ENCODE data around the gene STAT4. TPM values are rescaled to one million over a fixed set of nuclear protein-coding genes. Genes with fewer than 3 reads are reported as not detected.

STAT4 gene
- 0.89 and 8.2 TPM in 2 replicates for total RNA-seq (2014; rRNA removed; shearing (Covaris generic))

GRCh38 chr2:191150600-191151330, at the start of gene STAT4:
TSS of gene STAT4 (minus strand) at chr2:191150994. CDS start at chr2:191148203, 2,791 bp downstream.
- H3K27ac ChIP-seq: no peak within 1 kb of the TSS
- peaks cover 9% of the 10 kb centered on the region; the same call in 1 of the 2 replicates for H3K27me3 ChIP-seq (replicated peaks)
- H3K4me3 ChIP-seq: peak within 1 kb of the TSS; percentile 29
- DNase-seq (ENCODE audit: low read depth in 1 of 2, low spot score in 2 of 2): no peak
- no peaks in the 10 kb centered on the region for H3K9me3 ChIP-seq (replicated peaks)
- H3K36me3 ChIP-seq: no peaks in the 10 kb centered on the region
- no peaks in the 10 kb centered on the region for H3K4me1 ChIP-seq (replicated peaks)

- H3K9me3 ChIP-seq (replicated peaks): no peaks in the 10 kb centered on the region
- no peaks in the 10 kb centered on the region for H3K27me3 ChIP-seq (replicated peaks)
- H3K4me1 ChIP-seq (replicated peaks): peaks cover 16% of the 10 kb centered on the region
- H3K36me3 ChIP-seq: no peaks in the 10 kb centered on the region
- no peak for DNase-seq (ENCODE audit: low read depth in 1 of 2, low spot score in 2 of 2)
- no peak overlapping the region for H3K27ac ChIP-seq
- H3K4me3 ChIP-seq: no peak overlapping the region
Measured at GRCh38 chr2:191199929-191200512, 49.2 kb upstream of the STAT4 start.

- no peak for DNase-seq (ENCODE audit: low read depth in 1 of 2, low spot score in 2 of 2)
- H3K9me3 ChIP-seq (replicated peaks): no peaks in the 10 kb centered on the region
- H3K4me3 ChIP-seq: no peak overlapping the region
- H3K27ac ChIP-seq: no peak overlapping the region
- H3K27me3 ChIP-seq (replicated peaks): no peaks in the 10 kb centered on the region
- peaks cover 14% of the 10 kb centered on the region for H3K4me1 ChIP-seq (replicated peaks)
- H3K36me3 ChIP-seq: no peaks in the 10 kb centered on the region
Measured at GRCh38 chr2:191198271-191198670, 47.5 kb upstream of the STAT4 start.

GRCh38 chr2:191197096-191197495, 46.3 kb upstream of the STAT4 start:
- Histone ChIP-seq H3K27ac (no peak overlapping the region), H3K27me3 (replicated peaks) (no peaks in the 10 kb centered on the region), H3K36me3 (no peaks in the 10 kb centered on the region), H3K4me1 (replicated peaks) (peaks cover 3% of the 10 kb centered on the region), H3K4me3 (no peak overlapping the region), H3K9me3 (replicated peaks) (no peaks in the 10 kb centered on the region)
- DNase-seq (ENCODE audit: low read depth in 1 of 2, low spot score in 2 of 2): no peak

- H3K27me3 ChIP-seq (replicated peaks): no peaks in the 10 kb centered on the region
- DNase-seq (ENCODE audit: low read depth in 1 of 2, low spot score in 2 of 2): no peak
- no peak overlapping the region for H3K27ac ChIP-seq
- no peaks in the 10 kb centered on the region for H3K36me3 ChIP-seq
- H3K4me1 ChIP-seq (replicated peaks): no peaks in the 10 kb centered on the region
- no peaks in the 10 kb centered on the region for H3K9me3 ChIP-seq (replicated peaks)
- H3K4me3 ChIP-seq: no peak overlapping the region
Measured at GRCh38 chr2:191195021-191195420, 44.2 kb upstream of the STAT4 start.

- Histone ChIP-seq H3K27me3 (replicated peaks) (no peaks in the 10 kb centered on the region), H3K27ac (no peak overlapping the region), H3K4me3 (no peak overlapping the region), H3K9me3 (replicated peaks) (no peaks in the 10 kb centered on the region), H3K4me1 (replicated peaks) (no peaks in the 10 kb centered on the region), H3K36me3 (no peaks in the 10 kb centered on the region)
- DNase-seq (ENCODE audit: low read depth in 1 of 2, low spot score in 2 of 2): no peak
Measured at GRCh38 chr2:191190861-191191552, 40.2 kb upstream of the STAT4 start.

GRCh38 chr2:191190435-191190834, 39.6 kb upstream of the STAT4 start:
- H3K4me1 ChIP-seq (replicated peaks): no peaks in the 10 kb centered on the region
- no peak overlapping the region for H3K4me3 ChIP-seq

GRCh38 chr2:191189112-191189635, 38.4 kb upstream of the STAT4 start:
- H3K27me3 ChIP-seq (replicated peaks): no peaks in the 10 kb centered on the region
- no peaks in the 10 kb centered on the region for H3K9me3 ChIP-seq (replicated peaks)
- H3K36me3 ChIP-seq: no peaks in the 10 kb centered on the region
- no peak for DNase-seq (ENCODE audit: low read depth in 1 of 2, low spot score in 2 of 2)
- no peak overlapping the region for H3K27ac ChIP-seq
- no peak overlapping the region for H3K4me3 ChIP-seq
- H3K4me1 ChIP-seq (replicated peaks): no peaks in the 10 kb centered on the region

More at GRCh38 chr2:191190435-191190834, 39.6 kb upstream of the STAT4 start:
- H3K27ac ChIP-seq: no peak overlapping the region
- no peaks in the 10 kb centered on the region for H3K36me3 ChIP-seq
- H3K27me3 ChIP-seq (replicated peaks): no peaks in the 10 kb centered on the region
- H3K9me3 ChIP-seq (replicated peaks): no peaks in the 10 kb centered on the region
- no peak for DNase-seq (ENCODE audit: low read depth in 1 of 2, low spot score in 2 of 2)

- Histone ChIP-seq H3K27me3 (replicated peaks) (no peaks in the 10 kb centered on the region), H3K9me3 (replicated peaks) (no peaks in the 10 kb centered on the region), H3K4me3 (no peak overlapping the region), H3K4me1 (replicated peaks) (no peaks in the 10 kb centered on the region), H3K27ac (no peak overlapping the region), H3K36me3 (no peaks in the 10 kb centered on the region)
- no peak for DNase-seq (ENCODE audit: low read depth in 1 of 2, low spot score in 2 of 2)
Measured at GRCh38 chr2:191188550-191189093, 37.8 kb upstream of the STAT4 start.

GRCh38 chr2:191187105-191187829, 36.5 kb upstream of the STAT4 start:
- H3K4me1 ChIP-seq (replicated peaks): no peaks in the 10 kb centered on the region
- H3K27me3 ChIP-seq (replicated peaks): no peaks in the 10 kb centered on the region
- H3K9me3 ChIP-seq (replicated peaks): no peaks in the 10 kb centered on the region
- H3K36me3 ChIP-seq: no peaks in the 10 kb centered on the region
- no peak overlapping the region for H3K4me3 ChIP-seq
- DNase-seq (ENCODE audit: low read depth in 1 of 2, low spot score in 2 of 2): no peak
- no peak overlapping the region for H3K27ac ChIP-seq

- no peaks in the 10 kb centered on the region for H3K27me3 ChIP-seq (replicated peaks)
- no peak for DNase-seq (ENCODE audit: low read depth in 1 of 2, low spot score in 2 of 2)
- no peak overlapping the region for H3K27ac ChIP-seq
- H3K9me3 ChIP-seq (replicated peaks): no peaks in the 10 kb centered on the region
- 0 out of 2 replicates have a peak, but pooled peaks cover 4% of the 10 kb centered on the region for H3K4me1 ChIP-seq (replicated peaks)
- H3K36me3 ChIP-seq: no peaks in the 10 kb centered on the region
- no peak overlapping the region for H3K4me3 ChIP-seq
Measured at GRCh38 chr2:191184457-191184856, 33.7 kb upstream of the STAT4 start.

- Histone ChIP-seq H3K36me3 (no peaks in the 10 kb centered on the region), H3K4me3 (no peak overlapping the region), H3K9me3 (replicated peaks) (no peaks in the 10 kb centered on the region), H3K27me3 (replicated peaks) (no peaks in the 10 kb centered on the region), H3K27ac (no peak overlapping the region), H3K4me1 (replicated peaks) (0 out of 2 replicates have a peak, but pooled peaks cover 4% of the 10 kb centered on the region)
- no peak for DNase-seq (ENCODE audit: low read depth in 1 of 2, low spot score in 2 of 2)
Measured at GRCh38 chr2:191183516-191183915, 32.7 kb upstream of the STAT4 start.

GRCh38 chr2:191183081-191183480, 32.3 kb upstream of the STAT4 start:
- Histone ChIP-seq H3K4me1 (replicated peaks) (0 out of 2 replicates have a peak, but pooled peaks cover 4% of the 10 kb centered on the region), H3K27me3 (replicated peaks) (no peaks in the 10 kb centered on the region)

More at GRCh38 chr2:191183081-191183480, 32.3 kb upstream of the STAT4 start:
- H3K9me3 ChIP-seq (replicated peaks): no peaks in the 10 kb centered on the region
- no peaks in the 10 kb centered on the region for H3K36me3 ChIP-seq
- H3K4me3 ChIP-seq: no peak overlapping the region
- DNase-seq (ENCODE audit: low read depth in 1 of 2, low spot score in 2 of 2): no peak
- H3K27ac ChIP-seq: no peak overlapping the region
